Right atrium auricular region (tissue), 2 donors: ENCODE data around the gene FAM78A. TPM values are rescaled to one million over a fixed set of nuclear protein-coding genes. Genes with fewer than 3 reads are reported as not detected.

ENCODE experiments used
- DNase-seq: peaks from one replicate; pipeline ENCODE4 v3.0.0-alpha.2; 2019; ENCODE audit warnings: low spot score
- H3K27ac ChIP-seq, 2 donors: fragments of 200-600 bp; sonication (generic); 1 replicate in 1 of 2; 2 replicates in 1 of 2; pipeline ENCODE4 v1.5.1; 2016 to 2019
- H3K27me3 ChIP-seq, 2 donors: fragments of 200-600 bp; sonication (generic); one replicate each; pipeline versions ENCODE4 v1.5.1 to v1.6.0; 2017 to 2019
- H3K36me3 ChIP-seq: fragments of 200-600 bp; sonication (generic); one replicate; pipeline ENCODE4 v1.5.1; 2016
- H3K4me1 ChIP-seq, 2 donors: fragments of 200-600 bp; sonication (generic); one replicate each; pipeline versions ENCODE4 v1.5.1 to v1.6.0; 2017 to 2019
- H3K4me3 ChIP-seq, 2 donors: fragments of 200-600 bp; sonication (generic); 1 replicate in 1 of 2; 2 replicates in 1 of 2; pipeline ENCODE4 v1.5.1; 2017 to 2019; ENCODE audit warnings: mild to moderate bottlenecking in 1 of 2, moderate library complexity in 1 of 2
- H3K9me3 ChIP-seq, 2 donors: fragments of 200-600 bp; sonication (generic); one replicate each; pipeline ENCODE4 v1.5.1; 2019
- CTCF ChIP-seq, 2 donors: fragments of 200-600 bp; sonication (generic); IDR thresholded peaks; one replicate each; pipeline ENCODE4 v1.5.1; 2019; ENCODE audit warnings: antibody characterized with exemption in 2 of 2
- total RNA-seq, 2 donors: library from RNA; depleted of rRNA; stranded (reverse); fragments of >200 nt; gene quantifications; one replicate each; pipeline ENCODE4 v1.1.0, GENCODE V29; 2016

Gene FAM78A
- total RNA-seq, 2 donors from 2014 or later: 31.8 to 55.3 TPM

DNA sequence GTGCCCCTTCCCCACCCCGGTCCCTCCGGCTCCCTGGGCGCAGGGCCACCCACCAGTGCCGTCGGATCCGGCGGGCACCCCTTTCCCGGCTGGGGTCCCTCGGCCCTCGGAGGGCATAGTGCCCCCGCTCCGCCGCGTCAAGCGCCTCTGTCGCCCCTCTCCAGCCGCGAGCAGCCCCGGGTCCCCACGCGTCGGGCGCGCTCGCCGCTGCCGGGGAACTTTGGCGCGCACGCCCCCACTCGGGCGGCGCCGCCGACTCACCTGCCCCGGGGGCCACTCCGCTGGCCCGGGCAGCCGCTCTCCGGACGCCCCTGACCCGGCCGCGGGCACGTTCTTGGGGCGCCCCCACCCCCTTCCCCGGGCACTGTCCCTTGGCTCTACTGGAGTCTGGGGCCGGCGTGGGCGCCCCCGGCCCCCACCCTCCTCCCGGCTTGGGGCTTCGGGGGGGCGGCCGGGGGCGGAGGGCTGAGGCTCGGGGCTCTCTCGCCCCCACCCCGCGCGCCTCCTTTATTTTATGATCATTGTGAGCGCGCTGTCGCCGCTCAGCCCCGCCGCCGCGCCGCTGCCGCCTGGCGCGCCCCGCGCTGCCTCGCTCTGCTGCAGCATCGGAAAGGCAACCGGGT lies 1.1 kb upstream of the FAM78A start:
- H3K27ac ChIP-seq: peak overlapping the region; percentile 98
- H3K27me3 ChIP-seq: no peaks in the 10 kb centered on the region
- DNase-seq: no peak
- H3K4me1 ChIP-seq: peaks cover 0 to 30% of the 10 kb centered on the region in 2 donors
- no peaks in the 10 kb centered on the region for H3K36me3 ChIP-seq
- TF ChIP-seq CTCF (IDR thresholded peaks at IDR 0.05): peak in 1 of 2 donors; percentile 36
- no peaks in the 10 kb centered on the region for H3K9me3 ChIP-seq
- peak overlapping the region; percentile 76 to 81 for H3K4me3 ChIP-seq

DNA sequence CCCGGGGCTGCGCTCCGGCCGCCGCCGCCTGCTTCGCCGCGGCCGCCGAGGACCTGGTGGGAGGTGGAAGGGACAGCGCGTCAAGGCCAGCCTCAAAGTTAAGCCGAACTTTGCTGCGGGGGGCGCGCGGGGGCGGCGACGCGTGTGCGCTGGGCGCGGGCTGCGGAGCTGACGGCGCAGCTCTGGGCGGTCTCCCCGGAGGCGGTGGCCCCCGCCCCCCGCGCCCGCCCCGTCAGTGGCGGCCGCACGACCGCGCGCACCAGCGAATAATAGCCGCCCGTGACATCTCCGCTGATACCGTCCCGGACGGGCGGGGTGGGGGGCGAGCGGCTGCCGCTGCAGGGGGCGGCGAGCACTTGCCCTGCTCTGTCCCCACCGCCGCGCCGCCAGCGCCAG lies 579 bp upstream of the FAM78A start:
- peak overlapping the region; percentile 98 for H3K27ac ChIP-seq
- H3K4me1 ChIP-seq: peaks cover 0 to 30% of the 10 kb centered on the region in 2 donors
- no peaks in the 10 kb centered on the region for H3K9me3 ChIP-seq
- no peak for DNase-seq
- TF ChIP-seq CTCF (IDR thresholded peaks at IDR 0.05): no peak
- no peaks in the 10 kb centered on the region for H3K36me3 ChIP-seq
- H3K27me3 ChIP-seq: no peaks in the 10 kb centered on the region
- peak overlapping the region; percentile 76 to 81 for H3K4me3 ChIP-seq

GRCh38 chr9:131275332-131276093 lies 797 bp downstream of the FAM78A start:
- peaks cover 0 to 43% of the 10 kb centered on the region in 2 donors for H3K4me1 ChIP-seq
- DNase-seq: no peak
- H3K4me3 ChIP-seq: peak overlapping the region; percentile 76 to 81
- no peaks in the 10 kb centered on the region for H3K9me3 ChIP-seq
- TF ChIP-seq CTCF (IDR thresholded peaks at IDR 0.05): no peak
- H3K36me3 ChIP-seq: no peaks in the 10 kb centered on the region
- H3K27ac ChIP-seq: peak overlapping the region; percentile 98
- no peaks in the 10 kb centered on the region for H3K27me3 ChIP-seq

GRCh38 chr9:131274674-131275331 lies 1.5 kb downstream of the FAM78A start:
- Histone ChIP-seq H3K36me3 (no peaks in the 10 kb centered on the region), H3K27ac (peak overlapping the region; percentile 98), H3K27me3 (no peaks in the 10 kb centered on the region), H3K4me1 (peaks cover 0 to 46% of the 10 kb centered on the region in 2 donors), H3K9me3 (no peaks in the 10 kb centered on the region), H3K4me3 (peak overlapping the region; percentile 76 to 81)
- no peak for TF ChIP-seq CTCF (IDR thresholded peaks at IDR 0.05)
- no peak for DNase-seq

DNA sequence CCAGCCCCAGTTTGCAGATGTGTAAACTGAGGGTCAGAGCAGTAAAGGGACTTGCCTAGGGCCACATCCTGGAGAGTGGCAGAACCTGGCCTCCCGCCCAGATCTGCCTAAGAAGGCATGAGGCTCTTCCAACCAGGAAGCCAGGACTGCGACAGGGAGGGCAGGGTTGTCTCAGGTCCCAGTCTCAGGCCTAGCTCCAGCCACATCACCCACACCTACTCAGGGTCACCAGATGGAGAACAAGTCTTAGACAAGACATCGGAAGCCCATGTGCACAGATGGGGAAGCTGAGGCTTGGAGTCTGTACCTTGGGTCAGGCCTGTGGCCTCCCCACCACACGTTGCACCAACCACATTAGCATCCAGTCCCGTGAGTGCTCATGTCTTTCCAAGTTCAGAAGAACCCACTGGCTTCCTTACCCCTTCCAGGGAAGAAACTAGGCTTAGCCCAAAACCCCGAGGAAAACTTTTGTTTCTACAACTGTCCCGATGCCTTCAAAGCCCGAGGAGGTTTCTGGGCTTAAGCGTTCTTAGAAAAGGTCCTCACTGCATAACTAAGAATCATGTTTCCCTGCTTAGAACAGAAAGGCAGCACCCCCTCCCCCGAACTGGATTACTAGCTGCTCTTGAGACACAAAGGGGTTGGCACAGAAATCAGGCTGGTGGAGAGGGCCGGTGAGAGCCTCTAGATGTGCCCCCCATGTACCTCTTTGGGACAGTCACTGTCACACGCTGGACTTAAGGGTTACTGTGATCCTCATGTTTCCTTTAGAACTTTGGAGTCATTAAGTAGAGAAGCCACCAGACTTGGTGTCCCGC lies 2.2 kb downstream of the FAM78A start:
- H3K27ac ChIP-seq: peak overlapping the region; percentile 98
- no peaks in the 10 kb centered on the region for H3K9me3 ChIP-seq
- H3K27me3 ChIP-seq: no peaks in the 10 kb centered on the region
- H3K4me1 ChIP-seq: peaks cover 0 to 49% of the 10 kb centered on the region in 2 donors
- H3K4me3 ChIP-seq: peak overlapping the region; percentile 76 to 81
- no peak for DNase-seq
- TF ChIP-seq CTCF (IDR thresholded peaks at IDR 0.05): no peak
- H3K36me3 ChIP-seq: no peaks in the 10 kb centered on the region
